Kidney (tissue), 14 donors: ENCODE measurements around the gene PLSCR1. TPM values are rescaled to one million over a fixed set of nuclear protein-coding genes. Genes with fewer than 3 reads are reported as not detected.

ENCODE experiments used
- DNase-seq, 5 donors: peaks; one replicate each; pipeline ENCODE4 v3.0.0-alpha.2; 2013 to 2020
- FAIRE-seq: peaks from 2 replicates; lab custom pipeline; 2012; peaks lifted over from hg19 to GRCh38; lab: Jason Lieb, UNC
- H3K27ac ChIP-seq, 2 donors: one replicate each; pipeline ENCODE4 v1.7.0; 2013; ENCODE audit warnings: low read depth in 2 of 2, low read length in 2 of 2, inconsistent platforms in 1 of 2
- H3K27me3 ChIP-seq: one replicate; pipeline ENCODE4 v1.7.1; 2013; ENCODE audit warnings: low read length, inconsistent platforms; ENCODE audit not compliant: control insufficient read depth, insufficient read depth
- H3K36me3 ChIP-seq, 3 donors: one replicate each; pipeline versions ENCODE4 v1.7.0 to v1.7.1; 2013; ENCODE audit warnings: low read length in 3 of 3, control low read depth in 1 of 3, inconsistent platforms in 1 of 3; ENCODE audit not compliant: insufficient read depth in 3 of 3, control insufficient read depth in 2 of 3
- H3K4me1 ChIP-seq, 3 donors: one replicate each; pipeline versions ENCODE4 v1.7.0 to v1.7.1; 2013; ENCODE audit warnings: low read length in 3 of 3, inconsistent platforms in 1 of 3, low read depth in 1 of 3; ENCODE audit not compliant: control insufficient read depth in 2 of 3, insufficient read depth in 2 of 3
- H3K4me3 ChIP-seq, 3 donors: one replicate each; pipeline versions ENCODE4 v1.7.0 to v1.8.1; 2013; ENCODE audit warnings: low read length in 3 of 3, control low read depth in 1 of 3, inconsistent platforms in 1 of 3
- H3K9ac ChIP-seq, 3 donors: one replicate each; pipeline versions ENCODE4 v1.7.0 to v1.7.1; 2013; ENCODE audit warnings: low read length in 3 of 3, control low read depth in 1 of 3, inconsistent platforms in 1 of 3
- H3K9me3 ChIP-seq, 3 donors: one replicate each; pipeline versions ENCODE4 v1.7.0 to v1.7.1; 2013; ENCODE audit warnings: low read length in 3 of 3, control low read depth in 1 of 3, inconsistent platforms in 1 of 3; ENCODE audit not compliant: control insufficient read depth in 2 of 3, insufficient read depth in 1 of 3
- intact Hi-C: fragments of 100-400 bp; cut with DNase I; formaldehyde crosslinking; loops from one replicate; pipeline ENCODE4 v1.11.1; 2022
- polyA plus RNA-seq: library from polyadenylated mRNA; stranded (reverse); fragments of 350-450 nt; fragmentation: Illumina TruSeq; extraction: RNeasy Lipid Tissue Mini Kit (QIAGEN cat#74804); gene quantifications from one replicate; pipeline ENCODE4 v1.2.3, GENCODE V29; 2014; ENCODE audit warnings: low read depth, low replicate concordance; ENCODE audit not compliant: insufficient read depth
- total RNA-seq: library from RNA; stranded (reverse); fragmentation: NEBNext Ultra II Directional; extraction: Animal tissue kit (Norgen Biotek cat#: 25700); gene quantifications from one replicate; pipeline ENCODE4 v1.2.1, GENCODE V29; 2021
- TF ChIP-seq, protein P1 (sequence below): IDR thresholded peaks from 3 replicates; pipeline ENCODE4 v1.5.1; 2012; ENCODE audit warnings: mild to moderate bottlenecking, moderate library complexity, borderline replicate concordance; ENCODE audit not compliant: insufficient read depth; ENCODE audit errors: extremely low read depth
- donor health status: control.
- donor health status: control.
- donor health status: control.
- donor health status: control.
- donor health status: control.
- donor health status: DM: yes; HTN: yes; CAD: no.
- donor health status: Normal renal cell carcinoma (clear cell type).

The PLSCR1 gene
- total and polyA plus RNA-seq, 2 donors from 2014 or later = 53.5 to 266 TPM

DNA sequence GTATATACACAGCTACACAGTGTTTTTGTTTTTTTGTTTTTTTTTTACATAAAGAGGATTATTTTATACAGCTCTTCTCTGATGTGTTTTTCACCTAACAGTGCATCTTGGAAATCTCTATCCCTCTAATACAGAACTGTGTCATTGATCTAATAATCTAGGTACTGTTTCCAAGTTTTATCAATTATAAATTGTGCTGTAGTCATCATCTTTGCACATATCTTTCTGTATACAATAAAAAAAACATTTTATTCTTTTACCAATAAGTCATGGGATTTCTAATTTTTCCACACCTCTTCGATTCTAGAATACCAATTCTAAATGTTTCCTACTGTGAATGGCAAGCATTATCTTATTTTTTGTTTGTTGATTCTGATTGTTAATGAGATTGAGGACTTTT lies 73.4 kb downstream of the PLSCR1 start:
- Histone ChIP-seq H3K9ac (no peak overlapping the region), H3K27ac (no peak overlapping the region), H3K36me3 (no peaks in the 10 kb centered on the region), H3K4me1 (peaks cover 0 to 4% (median 0%) of the 10 kb centered on the region in 3 donors), H3K4me3 (no peak overlapping the region), H3K9me3 (no peaks in the 10 kb centered on the region), H3K27me3 (no peaks in the 10 kb centered on the region)
- DNase-seq (no peak), FAIRE-seq (no peak)
- TF ChIP-seq, protein P1, sequence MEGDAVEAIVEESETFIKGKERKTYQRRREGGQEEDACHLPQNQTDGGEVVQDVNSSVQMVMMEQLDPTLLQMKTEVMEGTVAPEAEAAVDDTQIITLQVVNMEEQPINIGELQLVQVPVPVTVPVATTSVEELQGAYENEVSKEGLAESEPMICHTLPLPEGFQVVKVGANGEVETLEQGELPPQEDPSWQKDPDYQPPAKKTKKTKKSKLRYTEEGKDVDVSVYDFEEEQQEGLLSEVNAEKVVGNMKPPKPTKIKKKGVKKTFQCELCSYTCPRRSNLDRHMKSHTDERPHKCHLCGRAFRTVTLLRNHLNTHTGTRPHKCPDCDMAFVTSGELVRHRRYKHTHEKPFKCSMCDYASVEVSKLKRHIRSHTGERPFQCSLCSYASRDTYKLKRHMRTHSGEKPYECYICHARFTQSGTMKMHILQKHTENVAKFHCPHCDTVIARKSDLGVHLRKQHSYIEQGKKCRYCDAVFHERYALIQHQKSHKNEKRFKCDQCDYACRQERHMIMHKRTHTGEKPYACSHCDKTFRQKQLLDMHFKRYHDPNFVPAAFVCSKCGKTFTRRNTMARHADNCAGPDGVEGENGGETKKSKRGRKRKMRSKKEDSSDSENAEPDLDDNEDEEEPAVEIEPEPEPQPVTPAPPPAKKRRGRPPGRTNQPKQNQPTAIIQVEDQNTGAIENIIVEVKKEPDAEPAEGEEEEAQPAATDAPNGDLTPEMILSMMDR = no peak
- intact Hi-C loops = no loop called here

DNA sequence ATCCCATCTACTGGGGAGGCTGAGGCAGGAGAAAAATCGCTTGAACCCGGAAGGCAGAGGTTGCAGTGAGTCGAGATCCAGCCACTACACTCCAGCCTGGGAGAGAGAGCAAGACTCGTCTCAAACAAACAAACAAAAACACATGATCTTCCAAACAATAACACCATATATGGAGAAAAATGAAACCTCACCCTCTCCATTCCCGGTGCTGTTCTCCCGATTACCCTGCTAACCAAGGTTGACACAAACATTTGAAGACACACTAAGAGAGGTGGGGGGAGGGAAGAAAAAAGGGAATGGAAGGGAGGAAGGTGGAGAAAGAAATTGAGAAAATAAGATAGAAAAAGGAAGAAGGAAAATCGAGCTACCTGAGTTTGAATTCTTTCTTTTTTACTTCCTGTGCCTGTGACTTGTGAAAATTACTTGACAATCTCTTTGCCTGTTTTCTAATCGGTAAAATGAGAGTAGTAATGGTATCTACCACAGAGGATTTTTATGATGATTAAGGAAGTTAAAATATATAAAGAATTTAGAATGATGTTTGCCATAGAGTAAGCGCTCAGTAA lies 73.9 kb downstream of the PLSCR1 start:
- H3K4me3 ChIP-seq = no peak overlapping the region
- intact Hi-C loops = no loop called here
- H3K27ac ChIP-seq = no peak overlapping the region
- no peaks in the 10 kb centered on the region for H3K27me3 ChIP-seq
- H3K4me1 ChIP-seq = peaks cover 0 to 4% (median 0%) of the 10 kb centered on the region in 3 donors
- TF ChIP-seq, protein P1 = no peak
- H3K9me3 ChIP-seq = no peaks in the 10 kb centered on the region
- DNase-seq = no peak
- H3K9ac ChIP-seq = peak overlapping the region in 1 of 3 donors; percentile 68
- no peaks in the 10 kb centered on the region for H3K36me3 ChIP-seq
- FAIRE-seq = no peak

DNA sequence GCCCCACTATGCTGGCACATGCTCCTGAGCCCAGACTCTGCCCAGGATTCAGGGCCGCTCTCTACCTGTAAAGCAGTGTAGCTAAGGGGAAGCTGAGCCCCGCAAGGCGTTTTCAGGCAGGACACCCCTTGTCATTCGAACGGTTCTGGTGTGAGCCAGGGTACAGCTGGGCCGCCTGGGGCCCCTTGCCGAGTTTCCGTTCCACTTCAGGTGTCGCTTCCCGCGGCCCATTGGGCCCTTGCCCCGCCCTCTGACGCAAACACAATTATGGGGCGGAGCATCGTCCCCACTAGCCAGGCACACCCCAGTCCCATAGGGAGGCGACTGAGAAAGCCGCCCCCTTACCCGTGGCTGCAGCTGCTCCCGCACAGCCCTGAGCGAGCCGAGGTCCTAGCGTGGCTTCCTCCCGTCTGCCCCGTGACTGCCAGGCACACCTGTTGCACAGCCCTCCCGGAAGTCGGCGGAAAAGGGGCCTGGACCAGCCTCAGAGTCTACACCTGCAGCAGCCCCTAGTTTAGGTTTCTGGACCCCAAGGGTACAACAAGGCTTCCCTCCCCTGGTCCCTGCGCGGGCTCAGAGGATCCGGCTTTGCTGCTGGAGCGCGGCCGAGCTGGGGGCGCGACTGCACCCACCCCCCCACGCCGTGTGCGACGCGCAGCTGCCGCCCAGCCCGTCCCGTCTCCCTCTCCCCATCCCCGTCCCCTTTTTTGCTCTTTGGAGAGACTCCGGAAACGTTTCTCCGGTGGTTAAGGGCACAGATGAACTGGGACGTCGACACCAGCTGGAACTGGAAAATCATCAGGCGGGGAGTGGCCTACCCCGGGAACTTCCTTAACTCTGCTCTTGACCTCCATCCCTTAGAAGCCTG lies 75.0 kb downstream of the PLSCR1 start, which contains the start of gene PLSCR2:
Gene PLSCR2 (minus strand): TSS at position 412 of the 868 bp plus-strand sequence. CDS start 9,657 bp downstream, outside the sequence.
- DNase-seq = peak; percentile 77 to 95 (median 85)
- Histone ChIP-seq H3K9me3 (no peaks in the 10 kb centered on the region), H3K27me3 (no peaks in the 10 kb centered on the region), H3K27ac (peak within 1 kb of the TSS; percentile 93 to 95), H3K4me3 (peak within 1 kb of the TSS; percentile 63 to 79 (median 79)), H3K9ac (peak within 1 kb of the TSS; percentile 19 to 68 (median 65)), H3K36me3 (no peaks in the 10 kb centered on the region), H3K4me1 (peaks cover 0 to 4% (median 0%) of the 10 kb centered on the region in 3 donors)
- intact Hi-C loops = no loop called here
- no peak for FAIRE-seq
- TF ChIP-seq, protein P1 = no peak
